Activated CD4-positive, alpha-beta T cell treated with anti-CD3 and anti-CD28 coated beads, Interleukin-2, amount 50 U/mL, for 48 hours (primary cell): ENCODE measurements around the gene SNRNP35.
A peak's percentile ranks its signal among the peaks of the same experiment; 100 is the strongest.
"Not testable (repeated sequence)": the region's sequence is repeated elsewhere in the genome, so short reads cannot be mapped to it uniquely, and the experiment has no call there.

Source experiments
- DNase-seq, 2 experiments: peaks; one replicate each; pipeline ENCODE4 v3.0.0-alpha.2; 2020

Gene SNRNP35

GRCh38 chr12:123457980-123458779 is at the start of gene SNRNP35:
SNRNP35 (plus strand) TSS chr12:123458139; CDS start chr12:123465541, 7,402 bp downstream.
- DNase-seq = peak; percentile 81 to 85

GRCh38 chr12:123408619-123409018 is 49.3 kb upstream of the SNRNP35 start:
- not testable (repeated sequence) for DNase-seq

GRCh38 chr12:123409284-123410040 is 48.5 kb upstream of the SNRNP35 start:
- not testable (repeated sequence) for DNase-seq

GRCh38 chr12:123410041-123410412 is 47.9 kb upstream of the SNRNP35 start:
- DNase-seq = no peak

- no peak for DNase-seq
These were observed 36.6 kb upstream of the SNRNP35 start for GRCh38 chr12:123421314-123421713.

GRCh38 chr12:123427036-123427769 is 30.7 kb upstream of the SNRNP35 start:
- peak in 1 of 2 experiments; percentile 34 for DNase-seq

- no peak for DNase-seq
These were observed 29.3 kb upstream of the SNRNP35 start for GRCh38 chr12:123428591-123428990.

GRCh38 chr12:123429101-123429500 is 28.8 kb upstream of the SNRNP35 start:
- not testable (repeated sequence) for DNase-seq

- peak; percentile 37 to 57 for DNase-seq
These were observed 25.8 kb upstream of the SNRNP35 start for GRCh38 chr12:123431951-123432817.

- DNase-seq = no peak
These were observed 24.3 kb upstream of the SNRNP35 start for GRCh38 chr12:123433615-123434014.

- DNase-seq = no peak
These were observed 22.3 kb upstream of the SNRNP35 start for GRCh38 chr12:123435636-123436016.

- DNase-seq = peak; percentile 96 to 97
These were observed 21.6 kb upstream of the SNRNP35 start, which contains the start of gene RILPL2 for GRCh38 chr12:123436017-123436964. RILPL2 (minus strand) TSS chr12:123436684; CDS start chr12:123436420, 264 bp downstream.

- DNase-seq = no peak
These were observed 16.3 kb upstream of the SNRNP35 start for GRCh38 chr12:123441523-123442164.

- DNase-seq = no peak
These were observed 15.2 kb upstream of the SNRNP35 start for GRCh38 chr12:123442774-123443173.

GRCh38 chr12:123444092-123445026 is 13.6 kb upstream of the SNRNP35 start:
- no peak for DNase-seq

GRCh38 chr12:123445388-123446332 is 12.3 kb upstream of the SNRNP35 start:
- DNase-seq = no peak

- DNase-seq = no peak
These were observed 11.6 kb upstream of the SNRNP35 start for GRCh38 chr12:123446333-123446713.

GRCh38 chr12:123449249-123449733 is 8.6 kb upstream of the SNRNP35 start:
- DNase-seq = no peak
